Measurements from ENCODE around the gene MAP6D1. TPM values are rescaled to one million over a fixed set of nuclear protein-coding genes. Genes with fewer than 3 reads are reported as not detected.
"Not testable (repeated sequence)": the region's sequence is repeated elsewhere in the genome, so short reads cannot be mapped to it uniquely, and the experiment has no call there.

Gene MAP6D1
- total and polyA plus RNA-seq, 10 donors = 0.77 to 3.1 (median 1.7) TPM; not detected in 1

DNA sequence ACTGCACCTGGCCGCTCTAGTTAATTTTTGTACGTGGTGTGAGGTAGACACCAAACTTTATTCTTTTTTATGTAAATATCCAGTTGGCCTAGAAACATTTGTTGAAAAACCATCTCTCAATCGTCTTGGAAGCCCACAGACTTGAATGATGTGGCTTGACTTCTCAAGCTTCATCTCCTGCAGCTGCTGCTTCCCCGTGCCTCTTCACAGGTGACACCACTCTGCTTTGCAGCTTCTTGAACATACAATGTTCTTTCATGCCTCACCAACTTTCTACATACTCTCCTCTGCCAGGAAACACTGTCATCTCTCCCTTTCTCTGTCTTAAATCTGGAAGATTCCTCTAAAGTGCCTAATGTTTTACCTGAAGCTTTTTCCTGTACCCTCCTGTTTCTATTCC, 35.6 kb downstream of the MAP6D1 start:
- intact Hi-C loops (cut with DNase I; ENCODE audit: low total_unique reads) = no loop called here
- no peak for DNase-seq
- no peaks in the 10 kb centered on the region for H3K9me3 ChIP-seq
- H3K27ac ChIP-seq = no peak overlapping the region
- TF ChIP-seq POLR2A (IDR thresholded peaks at IDR 0.05) (no peak), POLR2AphosphoS5 (IDR thresholded peaks at IDR 0.05) (no peak)
- TF ChIP-seq, protein P1, sequence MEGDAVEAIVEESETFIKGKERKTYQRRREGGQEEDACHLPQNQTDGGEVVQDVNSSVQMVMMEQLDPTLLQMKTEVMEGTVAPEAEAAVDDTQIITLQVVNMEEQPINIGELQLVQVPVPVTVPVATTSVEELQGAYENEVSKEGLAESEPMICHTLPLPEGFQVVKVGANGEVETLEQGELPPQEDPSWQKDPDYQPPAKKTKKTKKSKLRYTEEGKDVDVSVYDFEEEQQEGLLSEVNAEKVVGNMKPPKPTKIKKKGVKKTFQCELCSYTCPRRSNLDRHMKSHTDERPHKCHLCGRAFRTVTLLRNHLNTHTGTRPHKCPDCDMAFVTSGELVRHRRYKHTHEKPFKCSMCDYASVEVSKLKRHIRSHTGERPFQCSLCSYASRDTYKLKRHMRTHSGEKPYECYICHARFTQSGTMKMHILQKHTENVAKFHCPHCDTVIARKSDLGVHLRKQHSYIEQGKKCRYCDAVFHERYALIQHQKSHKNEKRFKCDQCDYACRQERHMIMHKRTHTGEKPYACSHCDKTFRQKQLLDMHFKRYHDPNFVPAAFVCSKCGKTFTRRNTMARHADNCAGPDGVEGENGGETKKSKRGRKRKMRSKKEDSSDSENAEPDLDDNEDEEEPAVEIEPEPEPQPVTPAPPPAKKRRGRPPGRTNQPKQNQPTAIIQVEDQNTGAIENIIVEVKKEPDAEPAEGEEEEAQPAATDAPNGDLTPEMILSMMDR (IDR thresholded peaks at IDR 0.05 in 8 of 11, conservative IDR thresholded peaks at IDR 0.05 in 3 of 11) = no peak
- no peaks in the 10 kb centered on the region for H3K27me3 ChIP-seq (replicated peaks in 1 of 7)
- WGBS, 5 donors = 82 to 88% (median 87%) methylated on average over 4 of the region's 4 CpGs
- no peak overlapping the region for H3K4me3 ChIP-seq
- peaks cover 0 to 3% (median 0%) of the 10 kb centered on the region in 6 donors for H3K4me1 ChIP-seq
- H3K36me3 ChIP-seq = peaks cover 0 to 98% (median 62%) of the 10 kb centered on the region in 6 donors

DNA sequence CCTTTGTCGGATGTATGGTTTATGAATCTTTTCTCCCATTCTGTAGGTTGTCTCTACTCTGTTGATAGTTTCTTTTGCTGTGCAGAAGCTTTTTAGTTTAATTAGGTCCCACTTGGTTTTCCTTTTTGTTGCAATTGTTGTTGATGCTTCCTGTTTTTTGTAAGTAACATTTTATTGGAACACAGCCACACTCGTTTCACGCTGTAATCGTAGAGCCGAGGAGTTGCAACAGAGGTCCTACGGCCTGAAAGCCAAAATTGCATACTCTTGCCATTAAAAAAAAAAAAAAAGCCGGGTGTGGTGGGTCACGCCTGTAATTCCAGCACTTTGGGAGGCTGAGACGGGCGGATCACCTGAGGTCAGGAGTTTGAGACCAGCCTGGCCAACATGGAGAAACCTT, 40.9 kb downstream of the MAP6D1 start:
- H3K9me3 ChIP-seq; DNase-seq; H3K4me3 ChIP-seq; H3K27me3 ChIP-seq (replicated peaks in 1 of 7); intact Hi-C loops (cut with DNase I; ENCODE audit: low total_unique reads): not testable (repeated sequence)
- H3K36me3 ChIP-seq = peaks cover 0 to 97% (median 57%) of the 10 kb centered on the region in 6 donors
- H3K4me1 ChIP-seq = peaks cover 0 to 36% (median 5%) of the 10 kb centered on the region in 6 donors
- peak overlapping the region in 6 of 8 donors; percentile 23 to 85 (median 50) for H3K27ac ChIP-seq
- 54 to 83% (median 65%) methylated on average over 10 of the region's 10 CpGs for WGBS, 5 donors

DNA sequence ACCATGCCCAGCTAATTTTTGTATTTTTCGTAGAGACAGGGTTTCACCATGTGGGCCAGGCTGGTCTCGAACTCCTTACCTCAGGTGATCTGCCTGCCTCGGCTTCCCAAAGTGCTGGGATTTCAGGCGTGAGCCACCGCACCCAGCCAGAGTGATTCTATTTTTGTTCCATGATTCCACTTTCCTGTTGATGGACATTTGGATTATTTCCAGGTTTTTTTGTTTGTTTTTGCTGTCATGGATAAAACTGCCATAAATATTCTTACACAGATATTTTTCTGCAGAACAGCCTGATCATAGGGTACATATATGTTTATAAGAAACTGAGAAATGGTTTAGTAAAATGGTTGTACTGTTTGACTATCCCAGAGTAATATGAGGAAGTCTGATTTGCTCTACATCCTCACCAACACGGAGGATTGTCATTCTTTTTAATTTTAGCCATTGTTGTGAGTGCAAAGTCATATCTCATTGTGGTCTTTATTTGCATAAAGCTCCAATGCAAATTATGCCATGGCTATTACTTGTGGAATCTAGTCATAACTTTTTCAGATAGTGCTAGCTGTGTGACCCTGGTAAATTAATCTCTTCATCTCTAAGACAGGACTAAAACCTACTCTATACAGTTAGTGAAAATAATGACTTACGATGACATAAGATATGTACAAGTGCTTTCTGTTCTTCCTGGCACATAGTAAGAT, 42.7 kb downstream of the MAP6D1 start:
- no peak for DNase-seq
- no peaks in the 10 kb centered on the region for H3K27me3 ChIP-seq (replicated peaks in 1 of 7)
- H3K27ac ChIP-seq = peak overlapping the region in 2 of 8 donors; percentile 73 to 85
- WGBS, 5 donors = 78 to 89% (median 83%) methylated on average over 7 of the region's 7 CpGs
- H3K9me3 ChIP-seq = no peaks in the 10 kb centered on the region
- peaks cover 0 to 36% (median 5%) of the 10 kb centered on the region in 6 donors for H3K4me1 ChIP-seq
- no peak for TF ChIP-seq POLR2A (IDR thresholded peaks at IDR 0.05)
- TF ChIP-seq POLR2AphosphoS5 (IDR thresholded peaks at IDR 0.05) = no peak
- TF ChIP-seq, protein P1 (IDR thresholded peaks at IDR 0.05 in 8 of 11, conservative IDR thresholded peaks at IDR 0.05 in 3 of 11) = no peak
- intact Hi-C loops (cut with DNase I; ENCODE audit: low total_unique reads) = no loop called here
- H3K4me3 ChIP-seq = no peak overlapping the region
- peaks cover 2 to 99% (median 70%) of the 10 kb centered on the region in 6 donors for H3K36me3 ChIP-seq

- Histone ChIP-seq H3K9me3 (no peaks in the 10 kb centered on the region), H3K4me1 (peaks cover 0 to 42% (median 6%) of the 10 kb centered on the region in 6 donors), H3K4me3 (no peak overlapping the region), H3K27ac (no peak overlapping the region), H3K36me3 (peaks cover 5 to 99% (median 70%) of the 10 kb centered on the region in 6 donors), H3K27me3 (replicated peaks in 1 of 7) (no peaks in the 10 kb centered on the region)
- no peak for DNase-seq
- intact Hi-C loops (cut with DNase I; ENCODE audit: low total_unique reads) = no loop called here
- TF ChIP-seq POLR2A (IDR thresholded peaks at IDR 0.05) (no peak), POLR2AphosphoS5 (IDR thresholded peaks at IDR 0.05) (no peak)
- TF ChIP-seq, protein P1 (IDR thresholded peaks at IDR 0.05 in 8 of 11, conservative IDR thresholded peaks at IDR 0.05 in 3 of 11) = no peak
- 94 to 96% (median 95%) methylated on average over 6 of the region's 6 CpGs for WGBS, 5 donors
Observed at GRCh38 chr3:183781246-183781645, 44.1 kb downstream of the MAP6D1 start.
